Fibroblast of skin of scalp (primary cell): Measurements from ENCODE around the gene CELA2A.
"Not testable (repeated sequence)": the region's sequence is repeated elsewhere in the genome, so short reads cannot be mapped to it uniquely, and the experiment has no call there.

Source experiments
- DNase-seq: peaks from one replicate; pipeline ENCODE4 v3.0.0-alpha.2; 2013

CELA2A gene

DNA sequence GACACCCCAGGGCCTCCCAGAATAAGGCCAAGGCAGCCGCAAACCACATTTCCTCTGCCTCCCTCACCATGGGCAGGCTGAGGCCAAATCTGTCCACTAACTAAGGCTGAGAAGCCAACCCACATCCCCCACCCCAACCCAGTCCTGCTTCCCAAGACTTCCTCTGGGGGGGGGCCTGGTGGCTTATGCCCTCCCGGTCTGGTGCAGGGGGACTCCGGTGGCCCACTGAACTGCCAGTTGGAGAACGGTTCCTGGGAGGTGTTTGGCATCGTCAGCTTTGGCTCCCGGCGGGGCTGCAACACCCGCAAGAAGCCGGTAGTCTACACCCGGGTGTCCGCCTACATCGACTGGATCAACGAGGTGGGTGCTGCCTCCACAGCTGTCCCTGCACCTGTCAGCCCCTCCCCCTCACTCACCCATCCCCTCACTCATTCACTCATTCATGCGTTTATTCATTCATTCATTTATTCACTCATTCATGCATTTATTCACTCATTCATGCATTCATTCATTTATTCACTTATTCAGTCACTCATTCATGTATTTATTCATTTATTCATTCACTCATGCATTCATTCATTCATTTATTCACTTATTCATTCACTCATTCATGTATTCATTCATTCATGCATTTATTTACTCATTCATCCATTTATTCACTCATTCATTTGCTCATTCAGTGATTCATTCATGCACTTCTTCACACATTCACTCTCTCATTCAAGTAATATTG is 11.0 kb upstream of the CELA2A start:
- no peak for DNase-seq

- no peak for DNase-seq
Observed at GRCh38 chr1:15446212-15446611, 10.3 kb upstream of the CELA2A start.

GRCh38 chr1:15448877-15449462 is 7.6 kb upstream of the CELA2A start:
- no peak for DNase-seq

DNA sequence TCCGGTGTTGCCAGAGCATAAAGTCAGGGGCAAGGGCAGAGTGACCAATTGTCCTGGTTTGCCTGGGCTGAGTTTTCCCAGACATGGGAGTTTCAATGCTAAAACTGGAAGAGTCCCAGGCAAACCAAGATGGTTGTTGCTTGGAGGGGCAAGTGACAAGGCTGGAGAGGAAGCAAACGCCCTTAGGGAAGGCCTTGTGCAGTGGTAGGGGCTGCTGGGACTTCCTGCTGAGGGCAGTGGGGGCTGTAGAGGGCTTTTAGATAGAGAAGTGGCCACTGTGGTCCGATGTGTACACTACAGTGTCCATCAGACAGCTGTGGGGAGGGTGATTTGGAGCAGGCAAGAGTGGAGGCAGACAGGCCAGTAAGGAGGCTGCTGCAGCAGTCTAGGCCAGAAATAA is 7.0 kb upstream of the CELA2A start:
- DNase-seq, result no peak

GRCh38 chr1:15451014-15451722 is 5.4 kb upstream of the CELA2A start:
- no peak for DNase-seq

DNA sequence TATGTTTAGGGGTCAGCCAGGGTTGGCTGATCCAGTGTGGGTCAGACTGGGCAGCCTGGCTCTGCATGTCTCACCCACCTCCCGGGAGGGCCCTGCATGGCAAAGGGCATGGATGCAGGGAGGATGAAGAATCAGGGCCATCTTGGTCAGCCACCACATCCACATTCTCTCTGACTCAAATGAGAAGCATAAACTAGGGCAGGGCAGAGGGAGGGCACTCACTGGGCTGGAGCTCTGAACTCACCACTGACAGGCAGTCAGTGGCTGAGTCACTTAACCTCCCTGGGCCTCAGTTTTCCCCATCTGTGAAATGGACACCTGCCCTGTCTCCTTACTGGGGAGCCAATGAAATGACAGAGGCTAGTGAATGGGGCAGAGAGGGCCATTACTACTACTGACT is 4.3 kb upstream of the CELA2A start:
- DNase-seq, result no peak

GRCh38 chr1:15452866-15453571 is 3.5 kb upstream of the CELA2A start:
- DNase-seq, result no peak

DNA sequence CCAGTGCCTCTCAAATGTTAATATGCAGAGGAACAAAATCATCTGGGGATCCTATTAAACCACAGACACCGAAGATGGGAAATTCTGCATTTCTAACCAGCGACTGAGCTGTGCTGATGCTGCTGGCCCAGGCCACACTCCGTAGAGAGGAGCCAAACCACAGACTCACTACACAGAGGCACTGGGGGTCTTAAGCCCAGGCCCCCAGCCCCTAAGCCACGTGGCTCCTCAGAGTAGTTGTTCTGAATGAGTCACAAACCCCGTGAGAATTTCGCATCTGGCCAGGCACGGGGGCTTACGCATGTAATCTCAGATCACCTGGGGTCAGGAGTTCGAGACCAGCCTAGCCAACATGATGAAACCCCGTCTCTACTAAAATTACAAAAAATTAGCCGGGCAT is 2.8 kb upstream of the CELA2A start:
- peak; percentile 33 for DNase-seq

GRCh38 chr1:15454256-15454655 is 2.3 kb upstream of the CELA2A start:
- peak; percentile 64 for DNase-seq

- DNase-seq, result no peak
Observed at GRCh38 chr1:15455522-15455921, 1.0 kb upstream of the CELA2A start.

DNA sequence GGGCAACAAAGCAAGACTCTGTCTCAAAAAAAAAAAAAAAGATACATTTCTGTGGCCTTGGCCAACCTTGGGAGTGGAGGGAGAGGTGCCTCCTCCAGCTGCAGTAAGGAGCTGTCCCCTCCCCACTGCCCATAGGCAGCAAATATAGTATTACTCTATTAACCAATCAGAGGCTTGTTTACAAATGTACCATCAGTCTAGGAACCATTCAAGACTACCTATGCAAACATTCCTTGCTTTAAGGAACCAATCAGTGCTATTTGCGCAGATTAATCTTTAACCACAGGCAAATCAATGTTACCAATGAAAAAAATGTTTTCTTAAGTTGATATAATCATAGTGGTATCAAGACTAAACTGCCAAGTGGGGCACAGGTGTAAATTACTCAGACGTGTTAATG is 1.1 kb downstream of the CELA2A start:
- DNase-seq, result no peak

- not testable (repeated sequence) for DNase-seq
Observed at GRCh38 chr1:15458388-15458787, 1.9 kb downstream of the CELA2A start.

DNA sequence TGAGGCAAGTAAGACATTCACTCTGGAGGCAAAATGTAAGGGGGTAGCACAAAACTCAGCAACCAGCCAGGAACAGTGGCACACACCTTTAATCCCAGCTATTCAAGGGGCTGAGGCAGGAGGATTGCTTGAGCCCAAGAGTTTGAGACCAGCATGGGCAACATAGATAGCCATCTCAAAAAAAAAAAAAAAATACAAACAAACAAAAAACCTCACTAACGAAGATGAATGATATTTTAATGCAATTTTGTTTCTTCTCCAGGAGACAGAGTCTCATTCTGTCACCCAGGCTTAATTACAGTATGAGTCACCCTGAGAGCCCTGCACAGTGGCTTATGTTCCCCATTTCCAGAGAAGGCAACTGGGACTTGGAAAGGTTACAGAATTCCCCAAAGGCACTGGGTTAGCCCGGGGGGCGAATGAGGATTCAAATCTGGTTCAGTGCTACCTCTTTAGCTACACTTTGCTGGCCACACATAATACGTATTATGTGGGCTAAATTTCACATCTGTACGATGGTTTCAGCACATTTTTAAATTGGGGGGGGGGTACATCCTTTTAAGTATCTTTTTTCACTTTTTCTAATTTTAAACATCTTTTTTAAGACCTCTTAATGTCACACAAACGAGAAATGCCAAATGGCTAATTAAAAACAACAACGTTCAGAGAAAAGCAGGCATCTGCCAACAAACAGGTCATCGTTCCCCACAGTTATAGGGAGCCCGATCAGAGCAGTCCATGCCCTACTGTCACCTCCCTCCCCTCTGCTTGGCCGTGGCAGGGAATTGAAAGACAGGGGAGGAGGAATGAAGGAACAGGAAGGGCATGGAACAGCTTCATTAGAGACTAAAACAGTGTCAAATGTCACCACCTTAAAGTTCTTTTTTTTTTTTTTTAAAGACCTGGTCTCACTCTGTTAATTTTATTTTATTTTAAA is 3.5 kb downstream of the CELA2A start:
- DNase-seq, result peak; percentile 45

DNA sequence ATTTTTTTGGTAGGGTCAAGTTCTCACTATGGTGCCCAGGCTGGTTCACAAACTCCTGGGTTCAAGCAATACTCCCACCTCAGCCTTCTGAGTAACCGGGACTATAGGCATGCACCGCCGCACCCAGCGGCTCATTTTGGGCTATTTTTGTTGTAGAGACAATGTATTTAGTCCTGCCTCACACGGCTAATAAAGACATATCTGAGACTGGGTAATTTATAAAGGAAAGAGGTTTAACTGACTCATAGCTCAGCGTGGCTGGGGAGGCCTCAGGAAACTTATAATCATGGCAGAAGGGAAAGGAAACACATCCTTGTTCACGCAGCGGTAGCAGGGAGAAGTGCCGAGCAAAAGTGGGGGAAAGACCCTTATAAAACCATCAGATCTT is 4.2 kb downstream of the CELA2A start:
- no peak for DNase-seq

- not testable (repeated sequence) for DNase-seq
Observed at GRCh38 chr1:15463064-15463800, 6.7 kb downstream of the CELA2A start.

DNA sequence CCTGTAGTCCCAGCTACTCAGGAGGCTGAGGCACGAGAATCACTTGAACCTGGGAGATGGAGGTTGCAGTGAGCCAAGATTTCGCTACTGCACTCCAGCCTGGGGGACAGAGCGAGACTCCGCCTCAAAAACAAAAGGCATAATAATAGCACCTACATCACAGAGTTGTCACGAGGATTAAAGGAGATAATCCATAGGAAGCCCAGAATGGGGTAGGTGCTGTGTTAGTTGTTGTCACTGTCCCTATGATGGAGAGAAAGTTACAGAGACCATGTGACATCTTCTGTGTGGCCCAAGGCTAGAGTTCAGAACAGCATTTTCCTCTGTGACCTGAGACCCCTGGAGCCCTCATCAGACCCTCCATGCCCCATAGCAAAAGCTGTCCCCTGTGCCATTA is 7.4 kb downstream of the CELA2A start:
- DNase-seq, result not testable (repeated sequence)

DNA sequence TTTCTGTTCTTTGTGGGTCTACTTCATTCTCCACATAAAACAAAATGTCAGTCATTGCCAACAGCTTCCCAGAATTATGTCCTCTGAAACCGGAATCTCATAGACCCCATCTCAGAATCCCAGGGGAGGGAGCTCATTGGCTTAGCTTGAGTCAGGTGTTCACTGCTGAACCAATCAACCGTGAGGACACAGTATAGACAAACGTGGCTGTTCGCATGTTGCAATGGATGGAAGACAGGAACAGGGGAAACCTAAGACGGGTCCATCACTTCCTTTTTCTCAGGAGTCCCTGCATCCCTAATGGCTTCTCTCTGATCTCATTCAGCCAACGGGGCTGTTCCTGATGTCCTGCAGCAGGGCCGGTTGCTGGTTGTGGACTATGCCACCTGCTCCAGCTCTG is 9.1 kb downstream of the CELA2A start:
- DNase-seq, result no peak

- DNase-seq, result not testable (repeated sequence)
Observed at GRCh38 chr1:15466955-15467625, 10.6 kb downstream of the CELA2A start.

DNA sequence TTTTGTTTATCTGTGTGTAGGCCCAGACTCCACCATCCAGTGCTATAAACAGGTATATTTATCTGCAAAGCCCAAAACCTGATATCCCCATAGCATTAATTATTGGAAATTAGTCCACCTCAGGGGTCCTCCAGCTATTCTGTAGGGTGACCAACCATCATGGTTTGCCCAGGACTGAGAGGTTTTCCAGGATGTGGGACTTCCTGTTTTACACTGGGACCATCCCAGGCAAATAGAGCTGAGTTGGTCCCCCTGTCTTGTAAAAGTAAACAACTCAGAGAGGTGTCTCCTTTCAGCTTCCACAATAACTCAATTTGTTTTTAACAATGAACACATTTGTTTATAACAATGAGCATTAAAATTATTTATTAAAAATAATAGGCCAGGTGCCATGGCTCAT is 11.6 kb downstream of the CELA2A start:
- no peak for DNase-seq

DNA sequence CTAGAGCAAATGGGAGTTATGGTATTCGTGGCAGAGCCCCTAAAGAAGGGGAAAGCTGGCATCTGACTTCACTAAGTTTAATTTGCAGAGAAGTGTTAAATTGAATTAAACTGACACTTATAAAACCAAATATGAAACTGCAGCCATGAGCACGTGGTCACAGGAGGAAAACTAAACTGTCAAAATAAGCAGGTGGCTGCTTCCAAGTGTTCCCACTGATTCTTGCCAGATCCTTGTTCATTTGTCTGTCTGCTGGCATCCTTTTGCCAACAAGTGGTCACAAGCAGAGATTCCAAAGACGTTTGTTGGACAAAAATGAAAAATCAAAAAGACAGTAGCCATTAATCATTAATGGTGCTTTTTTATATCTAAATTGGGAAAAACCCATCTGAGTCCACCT is 12.8 kb downstream of the CELA2A start:
- no peak for DNase-seq
